NCI-H2227 (cell line): ENCODE results near the gene KRTAP2-3.
"Not testable (repeated sequence)": the region's sequence is repeated elsewhere in the genome, so short reads cannot be mapped to it uniquely, and the experiment has no call there.

Source experiments
- DNase-seq: peaks from one replicate; lab custom pipeline; 2025; ENCODE audit not compliant: unreplicated experiment; lab: John Stamatoyannopoulos, UW

Gene KRTAP2-3, protein sequence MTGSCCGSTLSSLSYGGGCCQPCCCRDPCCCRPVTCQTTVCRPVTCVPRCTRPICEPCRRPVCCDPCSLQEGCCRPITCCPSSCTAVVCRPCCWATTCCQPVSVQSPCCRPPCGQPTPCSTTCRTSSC

DNA sequence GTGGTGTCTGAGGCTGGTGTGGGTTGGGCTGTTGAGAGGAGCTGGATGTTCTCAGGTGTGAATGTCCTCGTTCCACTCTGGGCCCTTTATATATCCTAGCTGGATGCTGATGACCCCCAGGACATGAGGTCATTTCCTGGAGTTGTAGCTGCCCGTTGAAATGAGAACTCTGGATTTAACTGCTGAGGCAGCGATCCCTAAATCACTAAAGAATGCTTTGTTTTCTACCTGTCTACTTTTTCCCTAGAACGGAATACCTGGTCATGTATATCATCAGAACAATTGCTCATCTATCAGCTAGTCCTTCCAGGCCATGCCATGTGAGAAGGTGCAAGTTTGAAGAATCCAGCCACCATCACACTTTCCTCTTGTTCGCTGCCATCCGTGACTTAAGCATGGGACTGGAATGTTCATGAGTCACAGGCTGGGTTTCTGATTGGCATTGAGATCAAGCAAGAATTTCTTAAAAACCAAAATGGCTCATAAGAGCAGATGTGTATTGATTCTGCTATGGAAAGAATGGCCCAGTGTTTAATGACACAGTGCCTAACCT, at the start of gene KRTAP2-3:
Gene KRTAP2-3 (minus strand): TSS at position 63 of the 553 bp plus-strand sequence. CDS start 64 bp downstream, outside the sequence.
- DNase-seq, result no peak

DNA sequence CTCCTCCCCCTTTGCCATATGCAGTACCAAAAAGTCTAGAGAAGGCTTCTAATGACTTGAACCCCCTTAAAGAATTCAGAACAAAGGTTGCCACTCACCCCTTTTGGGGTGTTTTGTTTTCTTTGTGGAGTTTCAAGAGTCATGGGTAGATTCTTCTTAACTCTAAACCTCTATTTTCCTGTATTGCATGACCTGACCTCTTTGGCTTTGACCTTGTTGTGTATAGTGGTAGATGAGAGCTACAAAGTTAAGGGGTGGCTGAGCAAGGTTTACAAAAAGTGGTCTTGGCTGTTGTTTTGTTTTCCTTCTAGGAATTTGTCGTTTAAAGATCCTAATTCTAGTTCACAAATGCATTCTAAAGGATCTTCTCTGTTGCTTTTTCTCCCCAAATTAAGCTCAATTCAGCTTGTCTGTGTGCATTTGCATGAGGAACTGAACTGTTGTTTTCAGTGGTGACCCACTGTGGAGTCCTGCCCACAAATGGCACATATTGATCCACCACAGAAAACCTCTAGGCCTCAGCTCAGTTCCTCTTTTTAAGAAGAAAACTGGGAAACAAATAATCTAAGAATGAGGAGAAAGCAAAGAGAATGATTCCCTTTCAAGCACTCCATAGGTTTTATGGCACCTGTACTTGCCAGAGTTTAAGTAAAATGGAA, 48.9 kb upstream of the KRTAP2-3 start:
- DNase-seq, result not testable (repeated sequence)

DNA sequence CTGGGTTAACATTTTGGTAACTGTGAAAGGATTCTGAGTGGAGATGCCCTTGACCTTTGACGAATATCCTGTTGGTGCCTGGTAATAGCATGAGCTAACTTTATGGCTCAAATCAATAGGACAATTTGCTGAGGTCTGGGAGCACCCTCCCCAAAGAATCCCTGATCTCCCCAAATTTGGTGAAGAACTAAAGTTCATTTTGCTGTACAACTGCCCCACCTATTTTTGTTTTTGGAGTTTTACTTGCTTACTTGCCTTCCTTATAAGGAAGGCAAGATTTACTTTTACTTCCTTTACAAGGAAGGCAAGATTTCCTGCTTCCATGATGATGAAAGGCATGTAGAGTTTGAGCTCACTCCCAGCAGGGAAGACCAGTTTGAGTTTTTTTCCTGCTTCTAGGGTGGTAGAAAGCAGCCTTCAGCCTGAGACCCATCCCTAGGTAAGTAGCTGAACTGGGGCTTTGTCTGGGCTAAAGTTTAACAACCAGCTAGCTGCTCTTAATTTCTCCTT, 48.1 kb upstream of the KRTAP2-3 start:
- DNase-seq, result no peak

DNA sequence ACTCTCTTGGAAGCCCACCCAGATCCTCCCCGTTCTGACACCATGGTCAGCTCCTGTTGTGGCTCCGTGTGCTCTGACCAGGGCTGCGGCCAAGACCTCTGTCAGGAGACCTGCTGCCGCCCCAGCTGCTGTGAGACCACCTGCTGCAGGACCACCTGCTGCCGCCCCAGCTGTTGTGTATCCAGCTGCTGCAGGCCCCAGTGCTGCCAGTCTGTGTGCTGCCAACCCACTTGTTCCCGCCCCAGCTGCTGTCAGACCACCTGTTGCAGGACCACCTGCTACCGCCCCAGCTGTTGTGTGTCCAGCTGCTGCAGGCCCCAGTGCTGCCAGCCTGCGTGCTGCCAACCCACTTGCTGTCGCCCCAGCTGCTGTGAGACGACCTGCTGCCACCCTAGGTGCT, 45.4 kb upstream of the KRTAP2-3 start, which contains the start of gene KRTAP4-9:
Gene KRTAP4-9 (plus strand): TSS at position 43 of the 400 bp plus-strand sequence. CDS start 0 bp downstream, at position 43.
- DNase-seq, result not testable (repeated sequence)

DNA sequence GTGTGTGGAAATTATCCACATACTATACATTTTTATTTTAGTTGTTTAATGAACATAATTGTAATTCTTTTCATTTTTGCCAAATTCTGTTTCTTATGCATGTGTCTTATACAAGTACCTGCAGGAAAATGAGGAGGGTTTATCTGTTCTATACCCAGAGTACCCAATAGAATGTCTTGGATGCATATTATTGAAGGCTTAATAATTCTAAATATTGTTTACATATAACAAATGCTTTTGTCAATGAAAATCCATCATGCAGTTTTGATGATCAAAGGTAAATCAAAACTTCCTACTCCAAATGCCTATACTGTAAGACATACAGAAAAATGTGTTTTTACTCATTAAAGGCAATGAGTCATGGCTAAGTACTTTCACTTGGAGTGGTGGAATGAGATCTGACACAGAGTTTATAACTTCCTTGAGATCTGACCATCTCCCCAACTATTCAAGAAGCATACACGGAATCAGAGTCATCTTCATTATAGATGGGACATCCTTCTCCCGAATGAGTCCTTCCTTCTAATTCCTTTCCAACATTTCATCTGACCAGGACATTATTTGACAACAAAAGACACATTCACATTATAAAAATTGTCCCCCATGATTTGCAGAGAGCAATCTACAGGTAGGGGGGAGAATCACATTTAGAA, 44.6 kb upstream of the KRTAP2-3 start:
- not testable (repeated sequence) for DNase-seq

DNA sequence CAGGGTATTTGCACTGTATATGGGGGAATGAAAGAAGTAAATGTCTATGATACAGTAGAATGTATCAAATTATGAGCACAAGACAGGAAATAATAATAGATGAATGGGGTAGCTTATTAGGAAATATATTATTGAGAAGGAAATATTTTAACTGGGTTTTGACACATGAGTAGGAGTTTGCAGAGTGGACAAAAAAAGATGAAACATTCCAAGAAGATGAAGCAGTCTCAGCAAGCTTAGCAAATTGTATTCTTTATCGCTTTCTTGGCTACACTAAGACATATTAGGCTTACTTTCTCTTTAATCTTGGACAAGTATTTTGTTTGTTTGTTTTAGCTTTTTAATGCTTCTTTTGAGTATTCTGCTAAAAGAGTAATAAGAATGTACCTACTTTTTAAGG, 44.0 kb upstream of the KRTAP2-3 start:
- no peak for DNase-seq

DNA sequence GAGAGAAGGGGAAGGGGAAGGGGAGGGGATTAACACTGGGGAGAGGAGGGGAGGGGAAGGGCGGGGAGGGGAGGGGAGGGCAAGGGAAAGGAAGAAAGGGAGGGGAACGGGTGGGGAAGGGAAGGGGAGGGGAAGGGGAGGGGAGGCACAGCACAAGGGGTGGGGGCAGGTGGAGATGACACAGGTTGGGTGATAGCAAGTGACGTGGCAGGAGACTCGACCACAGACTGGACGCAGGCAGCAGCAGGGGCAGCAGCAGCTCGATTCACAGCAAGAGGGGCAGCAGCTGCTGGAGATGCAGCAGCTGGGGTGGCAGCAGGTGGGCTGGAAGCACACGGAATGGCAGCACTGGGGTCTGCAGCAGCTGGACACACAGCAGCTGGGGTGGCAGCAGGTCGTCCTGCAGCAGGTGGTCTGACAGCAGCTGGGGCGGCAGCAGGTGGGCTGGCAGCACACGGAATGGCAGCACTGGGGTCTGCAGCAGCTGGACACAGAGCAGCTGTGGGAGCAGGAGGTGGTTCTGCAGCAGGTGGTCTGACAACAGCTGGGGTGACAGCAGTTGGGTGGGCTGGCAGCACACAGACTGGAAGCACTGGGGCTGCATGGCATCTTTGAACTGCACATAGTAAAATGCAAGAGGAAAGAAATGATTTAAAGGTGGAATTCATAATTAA, 41.8 kb upstream of the KRTAP2-3 start, which contains the start of gene KRTAP4-16:
Gene KRTAP4-16 (minus strand): TSS at position 624 of the 674 bp plus-strand sequence. CDS start 0 bp downstream, at position 624.
- DNase-seq, result peak; percentile 36

DNA sequence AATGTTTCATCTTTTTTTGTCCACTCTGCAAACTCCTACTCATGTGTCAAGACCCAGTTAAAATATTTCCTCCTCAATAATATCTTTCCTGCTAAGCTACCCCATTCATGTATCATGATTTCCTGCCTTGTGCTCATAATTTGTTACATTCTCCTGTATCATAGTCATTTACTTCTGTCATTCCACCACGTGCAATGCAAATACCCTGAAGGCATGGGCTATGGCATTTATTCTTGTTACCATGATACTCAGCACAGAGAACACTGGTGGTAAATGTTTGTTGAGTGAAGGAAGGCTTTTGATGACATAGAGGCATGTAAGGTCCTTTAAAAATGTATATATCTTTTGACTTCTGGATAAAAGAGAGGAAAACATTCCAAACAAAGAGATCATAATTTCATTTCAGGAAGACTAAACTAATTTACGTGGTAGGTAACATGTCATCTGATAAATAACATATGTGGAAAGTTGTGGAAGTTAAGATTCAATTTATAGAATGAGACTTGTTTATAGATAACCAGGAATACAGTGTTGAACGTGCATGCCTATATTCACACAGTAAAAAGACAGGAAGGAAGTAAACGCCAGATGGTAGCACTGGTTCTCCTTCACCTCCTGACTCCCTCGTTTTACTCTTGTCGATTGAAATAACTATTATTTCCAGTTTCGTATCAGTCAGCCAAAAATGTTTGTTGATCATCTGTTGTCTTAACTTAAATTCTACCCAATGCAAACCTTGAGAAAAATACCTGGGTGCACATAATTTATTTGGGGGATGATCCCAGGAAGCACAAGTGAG, 40.0 kb upstream of the KRTAP2-3 start:
- DNase-seq, result not testable (repeated sequence)

DNA sequence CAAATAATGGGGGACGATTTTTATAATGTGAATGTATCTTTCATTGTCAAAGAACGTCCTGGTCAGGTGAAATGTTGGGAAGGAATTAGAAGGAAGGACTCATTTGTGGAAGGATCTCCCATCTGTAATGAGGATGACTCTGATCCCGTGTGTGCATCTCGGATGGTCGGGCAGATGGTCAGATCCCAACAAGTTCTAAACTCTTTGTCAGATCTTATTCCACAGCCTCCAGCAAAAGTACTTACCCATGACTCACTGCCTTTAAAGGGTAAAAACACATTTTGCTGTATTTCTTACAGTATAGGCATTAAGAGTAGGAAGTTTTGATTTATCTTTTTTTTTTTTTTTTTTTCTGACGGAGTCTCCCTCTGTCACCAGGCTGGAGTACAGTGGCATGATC, 38.6 kb upstream of the KRTAP2-3 start:
- DNase-seq, result no peak

DNA sequence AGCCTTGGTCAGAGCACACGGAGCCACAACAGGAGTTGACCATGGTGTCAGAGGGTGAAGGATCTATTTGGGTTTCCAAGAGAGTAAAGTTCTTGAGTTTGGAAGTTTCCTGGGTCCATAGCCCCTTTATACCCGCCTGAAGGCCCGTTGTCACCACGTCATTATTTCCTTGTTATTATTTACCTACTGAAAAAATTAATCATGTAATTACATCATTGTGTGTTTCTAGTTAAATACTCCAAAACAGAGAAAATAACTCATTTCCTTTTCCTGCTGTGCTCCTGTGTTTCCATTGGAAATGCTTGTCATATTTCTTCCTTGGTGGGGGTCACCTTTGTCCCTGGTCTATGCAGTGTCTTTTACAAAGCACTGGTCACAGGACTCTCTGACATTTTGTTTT, 38.1 kb upstream of the KRTAP2-3 start, which contains the start of gene KRTAP4-8:
Gene KRTAP4-8 (minus strand): TSS at position 101 of the 400 bp plus-strand sequence. CDS start 58 bp downstream, at position 43.
- DNase-seq, result no peak

DNA sequence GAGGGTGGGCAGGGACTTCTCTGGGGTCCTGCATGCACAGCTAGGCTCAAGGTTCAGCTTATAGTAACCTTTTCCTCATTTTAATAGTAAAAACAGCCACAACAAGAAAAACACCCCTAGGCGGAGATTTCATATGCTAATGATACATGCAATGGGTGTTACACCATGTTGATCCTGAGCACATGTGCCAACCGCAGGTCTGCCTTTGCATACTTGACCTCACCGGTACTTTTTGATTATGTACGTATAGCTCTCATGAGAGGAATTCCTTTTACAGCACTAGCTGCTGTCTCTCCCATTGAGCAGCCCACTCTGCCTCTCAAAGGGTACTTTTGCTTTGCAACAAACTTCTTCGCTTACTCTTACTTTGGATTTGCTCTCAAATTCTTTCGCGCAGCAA, 36.1 kb upstream of the KRTAP2-3 start:
- no peak for DNase-seq

DNA sequence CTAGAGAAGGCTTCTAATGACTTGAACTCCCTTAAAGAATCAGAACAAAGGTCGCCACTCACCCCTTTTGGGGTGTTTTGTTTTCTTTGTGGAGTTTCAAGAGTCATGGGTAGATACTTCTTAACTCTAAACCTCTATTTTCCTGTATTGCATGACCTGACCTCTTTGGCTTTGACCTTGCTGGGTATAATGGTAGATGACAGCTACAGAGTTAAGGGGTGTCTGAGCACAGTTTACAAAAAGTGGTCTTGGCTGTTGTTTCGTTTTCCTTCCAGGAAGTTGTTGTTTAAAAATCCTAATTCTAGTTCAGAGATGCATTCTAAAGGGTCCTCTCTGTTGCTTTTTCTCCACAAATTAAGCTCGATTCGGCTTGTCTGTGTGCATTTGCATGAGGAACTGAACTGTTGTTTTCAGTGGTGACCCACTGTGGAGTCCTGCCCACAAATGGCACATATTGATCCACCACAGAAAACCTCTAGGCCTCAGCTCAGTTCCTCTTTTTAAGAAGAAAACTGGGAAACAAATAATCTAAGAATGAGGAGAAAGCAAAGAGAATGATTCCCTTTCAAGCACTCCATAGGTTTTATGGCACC, 28.9 kb upstream of the KRTAP2-3 start:
- DNase-seq, result not testable (repeated sequence)

DNA sequence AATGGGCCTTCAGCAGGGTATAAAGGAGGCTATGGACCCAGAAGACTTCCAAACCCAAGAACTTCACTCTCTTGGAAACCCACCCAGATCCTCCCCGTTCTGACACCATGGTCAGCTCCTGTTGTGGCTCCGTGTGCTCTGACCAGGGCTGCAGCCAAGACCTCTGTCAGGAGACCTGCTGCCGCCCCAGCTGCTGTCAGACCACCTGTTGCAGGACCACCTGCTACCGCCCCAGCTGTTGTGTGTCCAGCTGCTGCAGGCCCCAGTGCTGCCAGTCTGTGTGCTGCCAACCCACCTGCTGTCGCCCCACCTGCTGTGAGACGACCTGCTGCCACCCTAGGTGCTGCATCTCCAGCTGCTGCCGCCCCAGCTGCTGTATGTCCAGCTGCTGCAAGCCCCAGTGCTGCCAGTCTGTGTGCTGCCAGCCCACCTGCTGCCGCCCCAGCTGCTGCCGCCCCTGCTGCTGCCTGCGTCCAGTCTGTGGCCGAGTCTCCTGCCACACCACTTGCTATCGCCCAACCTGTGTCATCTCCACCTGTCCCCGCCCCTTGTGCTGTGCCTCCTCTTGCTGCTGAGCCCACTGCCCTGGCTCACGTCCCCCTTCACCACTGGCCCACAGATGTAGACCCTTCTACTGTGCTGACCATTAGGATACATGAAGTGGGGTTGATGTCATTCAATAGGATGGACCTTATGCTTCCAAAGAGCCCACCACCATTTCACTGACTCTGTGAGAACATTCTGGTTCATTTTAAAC, 24.4 kb upstream of the KRTAP2-3 start, which contains the start of gene KRTAP4-7:
Gene KRTAP4-7 (plus strand): TSS at position 51 of the 757 bp plus-strand sequence. CDS start 57 bp downstream, at position 108.
- DNase-seq, result not testable (repeated sequence)

DNA sequence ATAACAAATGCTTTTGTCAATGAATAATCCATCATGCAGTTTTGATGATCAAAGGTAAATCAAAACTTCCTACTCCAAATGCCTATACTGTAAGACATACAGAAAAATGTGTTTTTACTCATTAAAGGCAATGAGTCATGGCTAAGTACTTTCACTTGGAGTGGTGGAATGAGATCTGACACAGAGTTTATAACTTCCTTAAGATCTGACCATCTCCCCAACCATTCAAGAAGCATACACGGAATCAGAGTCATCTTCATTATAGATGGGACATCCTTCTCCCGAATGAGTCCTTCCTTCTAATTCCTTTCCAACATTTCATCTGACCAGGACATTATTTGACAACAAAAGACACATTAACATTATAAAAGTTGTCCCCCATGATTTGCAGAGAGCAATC, 23.5 kb upstream of the KRTAP2-3 start:
- not testable (repeated sequence) for DNase-seq

DNA sequence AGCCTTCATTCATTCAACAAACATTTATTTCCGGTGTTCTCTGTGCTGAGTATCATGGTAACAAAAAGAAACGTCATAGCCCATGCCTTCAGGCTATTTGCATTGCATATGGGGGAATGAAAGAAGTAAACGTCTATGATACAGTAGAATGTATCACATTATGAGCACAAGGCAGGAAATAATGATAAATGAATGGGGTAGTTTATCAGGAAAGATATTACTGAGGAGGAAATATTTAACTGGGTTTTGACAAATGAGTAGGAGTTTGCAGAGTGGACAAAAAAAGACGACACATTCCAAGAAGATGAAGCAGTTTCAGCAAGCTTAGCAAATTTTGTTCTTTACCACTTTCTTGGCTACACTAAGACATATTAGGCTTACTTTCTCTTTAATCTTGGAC, 22.7 kb upstream of the KRTAP2-3 start:
- no peak for DNase-seq

DNA sequence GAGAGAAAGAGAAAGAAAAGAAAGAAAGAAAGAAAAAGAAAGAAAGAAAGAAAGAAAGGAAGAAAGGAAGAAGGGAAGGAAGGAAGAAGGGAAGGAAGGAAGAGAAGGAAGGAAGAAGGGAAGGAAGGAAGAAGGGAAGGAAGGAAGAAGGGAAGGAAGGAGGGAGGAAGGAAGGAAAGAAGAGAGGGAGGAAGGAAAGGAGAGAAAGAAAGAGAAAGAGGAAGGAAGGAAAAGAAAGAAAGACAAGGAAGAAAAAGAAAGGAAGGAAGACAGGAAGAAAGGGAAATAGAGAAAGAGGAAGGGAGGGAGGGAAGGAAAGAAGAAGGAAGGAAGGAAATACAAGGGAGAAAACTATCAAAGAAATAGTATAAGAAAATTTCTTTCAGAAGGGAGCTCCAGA, 16.9 kb upstream of the KRTAP2-3 start:
- DNase-seq, result no peak

DNA sequence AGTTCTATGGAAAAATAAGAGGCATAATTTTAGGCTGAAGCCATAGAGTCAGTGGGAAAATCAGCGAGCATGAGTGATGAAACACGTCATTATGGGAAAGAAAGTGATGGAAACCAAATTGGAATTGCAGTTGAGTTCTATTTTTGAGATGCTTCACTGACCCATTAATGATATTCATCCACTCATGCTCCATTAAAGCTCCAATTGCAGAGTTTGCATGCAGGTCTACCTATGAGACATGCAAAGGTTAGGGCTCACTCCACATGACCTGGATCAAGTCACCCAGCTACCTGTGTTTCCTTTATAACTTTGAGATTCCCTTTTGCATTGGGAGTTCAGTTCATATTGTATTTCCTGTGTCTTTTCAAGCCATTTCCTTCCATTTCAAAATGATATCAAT, 13.8 kb upstream of the KRTAP2-3 start:
- no peak for DNase-seq

DNA sequence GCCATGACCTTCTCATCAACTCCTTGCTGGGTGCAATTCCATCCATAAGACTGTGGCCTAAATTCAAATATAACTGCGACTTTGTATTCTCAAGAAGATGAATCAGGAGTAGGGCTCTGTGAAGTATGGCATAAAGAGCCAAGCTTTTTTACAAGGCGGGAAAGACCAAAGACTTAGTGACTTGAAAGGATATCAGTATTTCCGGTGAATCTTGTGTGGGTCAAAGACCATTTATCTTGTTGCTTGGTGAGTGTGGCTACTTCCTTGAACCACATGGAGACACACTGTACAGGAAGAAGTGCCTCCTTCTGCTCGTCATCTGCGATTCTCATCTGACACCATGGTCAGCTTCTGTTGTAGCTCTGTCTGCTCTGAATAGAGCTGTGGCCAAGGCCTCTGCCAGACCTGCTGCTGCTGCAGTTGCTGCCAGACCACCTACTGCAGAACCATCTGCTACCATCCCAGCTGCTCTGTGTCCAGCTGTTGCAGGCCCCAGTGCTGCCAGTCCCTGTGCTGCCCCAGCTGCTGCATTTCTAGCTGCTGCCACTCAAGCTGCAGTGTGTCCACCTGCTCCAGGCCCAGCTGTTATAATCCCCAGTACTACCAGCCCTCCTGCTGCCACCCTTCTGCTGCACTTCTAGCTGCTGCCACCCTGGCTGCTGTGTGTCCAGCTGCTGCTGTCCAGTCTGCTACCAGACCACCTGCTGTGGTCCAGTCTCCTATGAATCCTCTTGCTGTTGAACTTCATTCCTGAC, 11.9 kb upstream of the KRTAP2-3 start:
- DNase-seq, result no peak
